Colonic mucosa (tissue), 4 donors: ENCODE data around the gene MYLK3. TPM values are rescaled to one million over a fixed set of nuclear protein-coding genes. Genes with fewer than 3 reads are reported as not detected.

ENCODE experiments used
- DNase-seq: peaks from one replicate; pipeline ENCODE4 v3.0.0-alpha.2; 2020
- H3K27ac ChIP-seq: fragments of 200-600 bp; one replicate; pipeline ENCODE4 v1.8.0; 2021
- H3K27me3 ChIP-seq: fragments of 200-600 bp; one replicate; pipeline ENCODE4 v1.8.0; 2021
- H3K36me3 ChIP-seq: fragments of 200-600 bp; one replicate; pipeline ENCODE4 v1.8.0; 2021
- H3K4me1 ChIP-seq: fragments of 200-600 bp; one replicate; pipeline ENCODE4 v1.8.0; 2021; ENCODE audit warnings: mild to moderate bottlenecking
- H3K4me3 ChIP-seq: fragments of 200-600 bp; one replicate; pipeline ENCODE4 v1.8.0; 2021
- H3K9ac ChIP-seq, 2 donors: one replicate each; pipeline ENCODE4 v1.7.0; 2013; ENCODE audit warnings: control low read depth in 2 of 2, low read depth in 2 of 2, low read length in 2 of 2
- H3K9me3 ChIP-seq: fragments of 200-600 bp; one replicate; pipeline ENCODE4 v1.8.0; 2021
- CTCF ChIP-seq: fragments of 200-600 bp; IDR thresholded peaks from one replicate; pipeline ENCODE4 v1.8.0; 2022; ENCODE audit warnings: antibody characterized with exemption, mild to moderate bottlenecking
- intact Hi-C: fragments of 100-400 bp; cut with DNase I; formaldehyde crosslinking; loops from one replicate; pipeline ENCODE4 v1.14.1; 2022
- total RNA-seq, 2 donors: library from RNA; stranded (reverse); fragmentation: NEBNext Ultra II Directional in 1 of 2; extraction: Animal tissue kit (Norgen Biotek cat#: 25700) in 1 of 2; gene quantifications; one replicate each; pipeline ENCODE4 v1.2.1, GENCODE V29; 2021
- donor health status: healthy.
- donor health status: DM: no; HTN: no; CAD: no.
- donor health status: DM: no; HTN: no; CAD: no.

MYLK3 gene
- total RNA-seq, 2 donors from 2014 or later = 0.58 TPM; not detected in 1

- no peaks in the 10 kb centered on the region for H3K27me3 ChIP-seq
- TF ChIP-seq CTCF = no peak
- no peak overlapping the region for H3K4me3 ChIP-seq
- no peak overlapping the region for H3K9ac ChIP-seq
- intact Hi-C loops = no loop called here
- H3K27ac ChIP-seq = no peak overlapping the region
- H3K9me3 ChIP-seq = no peaks in the 10 kb centered on the region
- no peaks in the 10 kb centered on the region for H3K4me1 ChIP-seq
- no peak for DNase-seq
- no peaks in the 10 kb centered on the region for H3K36me3 ChIP-seq
Measured at GRCh38 chr16:46768809-46769208, 20.7 kb upstream of the MYLK3 start.

GRCh38 chr16:46765050-46765449 lies 16.9 kb upstream of the MYLK3 start:
- Histone ChIP-seq H3K27ac (no peak overlapping the region), H3K36me3 (no peaks in the 10 kb centered on the region), H3K9me3 (no peaks in the 10 kb centered on the region), H3K27me3 (no peaks in the 10 kb centered on the region), H3K4me3 (no peak overlapping the region), H3K4me1 (no peaks in the 10 kb centered on the region), H3K9ac (no peak overlapping the region)
- no peak for TF ChIP-seq CTCF
- no peak for DNase-seq
- intact Hi-C loops = no loop called here

- Histone ChIP-seq H3K9ac (no peak overlapping the region), H3K9me3 (no peaks in the 10 kb centered on the region), H3K4me3 (no peak overlapping the region), H3K4me1 (no peaks in the 10 kb centered on the region), H3K27me3 (no peaks in the 10 kb centered on the region), H3K27ac (no peak overlapping the region), H3K36me3 (no peaks in the 10 kb centered on the region)
- DNase-seq = no peak
- intact Hi-C loops = no loop called here
- TF ChIP-seq CTCF = no peak
Measured at GRCh38 chr16:46763147-46763546, 15.0 kb upstream of the MYLK3 start.

- Histone ChIP-seq H3K27ac (no peak overlapping the region), H3K27me3 (no peaks in the 10 kb centered on the region), H3K4me1 (no peaks in the 10 kb centered on the region), H3K9me3 (no peaks in the 10 kb centered on the region), H3K4me3 (no peak overlapping the region), H3K9ac (no peak overlapping the region), H3K36me3 (no peaks in the 10 kb centered on the region)
- DNase-seq = no peak
- intact Hi-C loops = no loop called here
- no peak for TF ChIP-seq CTCF
Measured at GRCh38 chr16:46762583-46762982, 14.4 kb upstream of the MYLK3 start.

- Histone ChIP-seq H3K9me3 (no peaks in the 10 kb centered on the region), H3K4me1 (no peaks in the 10 kb centered on the region), H3K4me3 (no peak overlapping the region), H3K27me3 (no peaks in the 10 kb centered on the region), H3K27ac (no peak overlapping the region), H3K9ac (no peak overlapping the region), H3K36me3 (no peaks in the 10 kb centered on the region)
- no peak for TF ChIP-seq CTCF
- intact Hi-C loops = no loop called here
- DNase-seq = no peak
Measured at GRCh38 chr16:46759309-46759708, 11.2 kb upstream of the MYLK3 start.
